Keratinocyte (primary cell): ENCODE results near the gene SUGT1. TPM values are rescaled to one million over a fixed set of nuclear protein-coding genes. Genes with fewer than 3 reads are reported as not detected.

Experiments used
- DNase-seq: peaks from one replicate; pipeline ENCODE4 v3.0.0-alpha.2; 2011; ENCODE audit warnings: low read depth, missing footprints, low spot score
- FAIRE-seq: peaks from 2 replicates; lab custom pipeline; 2011; peaks lifted over from hg19 to GRCh38; lab: Jason Lieb, UNC
- H2AFZ ChIP-seq: 2 replicates; pipeline ENCODE4 v1.6.0; 2012; ENCODE audit warnings: low read length, control low read depth, inconsistent platforms; ENCODE audit not compliant: control insufficient read depth
- H3K27ac ChIP-seq: 2 replicates; pipeline ENCODE4 v1.5.1; 2011; ENCODE audit warnings: low read length; ENCODE audit not compliant: control insufficient read depth, insufficient read depth
- H3K27me3 ChIP-seq: 3 replicates; pipeline ENCODE4 v1.6.0; 2011; ENCODE audit warnings: low read length; ENCODE audit not compliant: control insufficient read depth, insufficient read depth; ENCODE audit errors: extremely low read depth
- H3K36me3 ChIP-seq, 2 experiments: 2 replicates in 1 of 2; 3 replicates in 1 of 2; pipeline ENCODE4 v1.5.1; 2011; ENCODE audit warnings: low read length in 2 of 2, mild to moderate bottlenecking in 1 of 2; ENCODE audit not compliant: control insufficient read depth in 2 of 2, insufficient read depth in 2 of 2; ENCODE audit errors: extremely low read depth in 1 of 2
- H3K4me1 ChIP-seq: 3 replicates; pipeline ENCODE4 v1.5.1; 2011; ENCODE audit warnings: low read length; ENCODE audit not compliant: control insufficient read depth, insufficient read depth; ENCODE audit errors: extremely low read depth
- H3K4me2 ChIP-seq: 3 replicates; pipeline ENCODE4 v1.6.0; 2011; ENCODE audit warnings: low read depth, low read length; ENCODE audit not compliant: control insufficient read depth, insufficient read depth; ENCODE audit errors: extremely low read depth
- H3K4me3 ChIP-seq, 3 experiments: fragments of 200-600 bp in 1 of 3; sonication (generic) in 1 of 3; 2 replicates in 2 of 3; 3 replicates in 1 of 3; pipeline ENCODE4 v1.5.1; 2011 to 2016; ENCODE audit warnings: low read length in 3 of 3, mild to moderate bottlenecking in 3 of 3, control low read depth in 2 of 3, inconsistent platforms in 1 of 3, low read depth in 1 of 3, mixed read lengths in 1 of 3, mixed run types in 1 of 3, moderate library complexity in 1 of 3; ENCODE audit not compliant: control insufficient read depth in 2 of 3, insufficient read depth in 2 of 3; ENCODE audit errors: extremely low read depth in 1 of 3
- H3K79me2 ChIP-seq: 2 replicates; pipeline ENCODE4 v1.6.0; 2012; ENCODE audit warnings: low read length; ENCODE audit not compliant: control insufficient read depth, insufficient read depth
- H3K9ac ChIP-seq: 3 replicates; pipeline ENCODE4 v1.6.0; 2011; ENCODE audit warnings: low read length; ENCODE audit not compliant: control insufficient read depth, insufficient read depth; ENCODE audit errors: extremely low read depth
- H3K9me1 ChIP-seq: 3 replicates; pipeline ENCODE4 v1.6.0; 2011; ENCODE audit warnings: low read length; ENCODE audit not compliant: control insufficient read depth, insufficient read depth; ENCODE audit errors: extremely low read depth
- H3K9me3 ChIP-seq: 2 replicates; pipeline ENCODE4 v1.5.1; 2012; ENCODE audit warnings: low read depth, low read length; ENCODE audit not compliant: control insufficient read depth
- H4K20me1 ChIP-seq: 3 replicates; pipeline ENCODE4 v1.6.0; 2011; ENCODE audit warnings: low read length; ENCODE audit not compliant: control insufficient read depth, insufficient read depth; ENCODE audit errors: extremely low read depth
- CTCF ChIP-seq, 3 experiments: IDR thresholded peaks in 1 of 3; conservative IDR thresholded peaks in 1 of 3; optimal IDR thresholded peaks in 1 of 3; 2 replicates in 2 of 3; 3 replicates in 1 of 3; pipeline versions ENCODE3 to v1.5.1; 2011; ENCODE audit warnings: low read length in 3 of 3, mild to moderate bottlenecking in 3 of 3, moderate library complexity in 2 of 3, control low read depth in 1 of 3, inconsistent platforms in 1 of 3; ENCODE audit not compliant: insufficient read depth in 2 of 3; ENCODE audit errors: extremely low read depth in 1 of 3
- EZH2 ChIP-seq: IDR thresholded peaks from one replicate; pipeline ENCODE4 v1.6.1; 2012; ENCODE audit warnings: inconsistent platforms, mild to moderate bottlenecking, low read length, moderate library complexity
- dilution Hi-C: fragments of 300-500 bp; cut with MboI; formaldehyde crosslinking; loops from one replicate; pipeline ENCODE4 v1.7.0; 2020; ENCODE audit warnings: low sequenced_read_pairs; ENCODE audit not compliant: extremely low pct_ligation_motif_present
- polyA plus RNA-seq, 5 experiments: library from polyadenylated mRNA; depleted of rRNA in 3 of 5; stranded (reverse) in 3 of 5; stranded (forward) in 1 of 5; unstranded in 1 of 5; fragments of >200 nt; gene quantifications; 1 replicate in 1 of 5; 2 replicates in 3 of 5; 3 replicates in 1 of 5; pipeline versions ENCODE4 v1.2.1 to v1.2.3, GENCODE V29; 2011 to 2012; ENCODE audit warnings: missing spikeins in 2 of 5, low read depth in 1 of 5, low replicate concordance in 1 of 5

SUGT1 gene
- polyA plus RNA-seq, 1 donor (not counting 4 experiments of a cell fraction or from before 2014, with no cell fraction given): 43.9 TPM

GRCh38 chr13:52723181-52723580 is 70.5 kb downstream of the SUGT1 start:
- Histone ChIP-seq H3K27ac (no peak overlapping the region), H2AFZ (no peak overlapping the region), H3K9me3 (no peaks in the 10 kb centered on the region), H3K4me1 (no peaks in the 10 kb centered on the region), H3K9ac (no peak overlapping the region), H4K20me1 (no peaks in the 10 kb centered on the region), H3K36me3 (no peaks in the 10 kb centered on the region), H3K27me3 (no peaks in the 10 kb centered on the region), H3K4me3 (no peak overlapping the region), H3K4me2 (no peak overlapping the region), H3K79me2 (no peaks in the 10 kb centered on the region), H3K9me1 (no peaks in the 10 kb centered on the region)
- no peak for DNase-seq
- TF ChIP-seq CTCF (optimal IDR thresholded peaks at IDR 0.05 in 1 of 3, IDR thresholded peaks at IDR 0.05 in 1 of 3, conservative IDR thresholded peaks at IDR 0.05 in 1 of 3; ENCODE audit: extremely low read depth in 1 of 3, insufficient read depth in 2 of 3, low read length in 3 of 3): no peak
- TF ChIP-seq EZH2: no peak
- FAIRE-seq: no peak
- dilution Hi-C loops: no loop called here

- DNase-seq (no peak), FAIRE-seq (no peak)
- Histone ChIP-seq H3K4me3 (no peak overlapping the region), H3K4me1 (no peaks in the 10 kb centered on the region), H3K36me3 (no peaks in the 10 kb centered on the region), H3K27ac (no peak overlapping the region), H3K4me2 (no peak overlapping the region), H3K9me3 (no peaks in the 10 kb centered on the region), H3K9ac (no peak overlapping the region), H3K79me2 (no peaks in the 10 kb centered on the region), H4K20me1 (no peaks in the 10 kb centered on the region), H3K9me1 (no peaks in the 10 kb centered on the region), H2AFZ (no peak overlapping the region), H3K27me3 (no peaks in the 10 kb centered on the region)
- TF ChIP-seq CTCF (optimal IDR thresholded peaks at IDR 0.05 in 1 of 3, IDR thresholded peaks at IDR 0.05 in 1 of 3, conservative IDR thresholded peaks at IDR 0.05 in 1 of 3; ENCODE audit: extremely low read depth in 1 of 3, insufficient read depth in 2 of 3, low read length in 3 of 3) (no peak), EZH2 (no peak)
- dilution Hi-C loops: no loop called here
Measured at GRCh38 chr13:52725302-52725701, 72.7 kb downstream of the SUGT1 start.
